ENCODE data around the gene OSBPL10. TPM values are rescaled to one million over a fixed set of nuclear protein-coding genes. Genes with fewer than 3 reads are reported as not detected.
"Not testable (repeated sequence)": the region's sequence is repeated elsewhere in the genome, so short reads cannot be mapped to it uniquely, and the experiment has no call there.

OSBPL10 gene
- polyA plus RNA-seq, 6 donors from 2014 or later = 28.7 to 65.6 (median 40.0) TPM

DNA sequence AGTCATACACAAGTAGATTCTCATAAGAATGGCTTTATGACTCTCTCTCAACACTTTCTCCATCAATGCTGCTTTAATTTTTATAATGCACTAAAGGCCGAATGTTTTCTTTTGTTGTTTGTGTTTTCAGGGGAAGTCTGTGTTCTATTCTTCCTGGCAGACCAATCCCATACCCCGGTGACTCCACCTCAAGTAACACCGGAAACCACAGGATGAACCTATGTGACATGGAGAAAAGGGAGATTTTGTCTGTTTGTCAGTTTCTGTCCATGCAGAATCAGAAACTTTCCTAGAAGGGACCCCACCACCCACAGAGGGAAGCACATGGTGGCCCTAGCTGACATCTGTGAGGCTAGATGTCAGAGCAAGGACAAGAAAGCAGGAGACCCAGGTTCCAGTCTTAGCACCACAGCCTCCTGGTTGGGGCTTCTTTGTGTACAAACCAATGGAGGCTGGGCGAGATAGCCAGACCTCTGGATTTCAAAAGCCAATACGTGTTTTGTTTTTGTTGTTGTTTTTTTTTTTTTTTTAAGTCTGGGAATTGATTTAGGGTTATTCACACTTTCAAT is 109.0 kb downstream of the OSBPL10 start:
- no peak overlapping the region for H3K27ac Mint-ChIP-seq

GRCh38 chr3:31870111-31870510 is 111.0 kb downstream of the OSBPL10 start:
- DNase-seq; ATAC-seq (ENCODE audit: low read depth in 2 of 2); H3K9me3 Mint-ChIP-seq; H3K27ac Mint-ChIP-seq; H3K4me3 Mint-ChIP-seq; H3K27me3 Mint-ChIP-seq: not testable (repeated sequence)
- peaks cover 15 to 37% (median 28%) of the 10 kb centered on the region in 3 donors for H3K4me1 Mint-ChIP-seq
- H3K36me3 Mint-ChIP-seq = peaks cover 31 to 47% of the 10 kb centered on the region in 2 donors

More for the DNA sequence above, 109.0 kb downstream of the OSBPL10 start:
- no peaks in the 10 kb centered on the region for H3K27me3 Mint-ChIP-seq
- H3K36me3 Mint-ChIP-seq = peaks cover 38 to 44% of the 10 kb centered on the region in 2 donors
- no peak for ATAC-seq (ENCODE audit: low read depth in 2 of 2)
- no peaks in the 10 kb centered on the region for H3K9me3 Mint-ChIP-seq
- H3K4me1 Mint-ChIP-seq = peaks cover 14 to 32% (median 17%) of the 10 kb centered on the region in 3 donors
- no peak for DNase-seq
- H3K4me3 Mint-ChIP-seq = no peak overlapping the region

DNA sequence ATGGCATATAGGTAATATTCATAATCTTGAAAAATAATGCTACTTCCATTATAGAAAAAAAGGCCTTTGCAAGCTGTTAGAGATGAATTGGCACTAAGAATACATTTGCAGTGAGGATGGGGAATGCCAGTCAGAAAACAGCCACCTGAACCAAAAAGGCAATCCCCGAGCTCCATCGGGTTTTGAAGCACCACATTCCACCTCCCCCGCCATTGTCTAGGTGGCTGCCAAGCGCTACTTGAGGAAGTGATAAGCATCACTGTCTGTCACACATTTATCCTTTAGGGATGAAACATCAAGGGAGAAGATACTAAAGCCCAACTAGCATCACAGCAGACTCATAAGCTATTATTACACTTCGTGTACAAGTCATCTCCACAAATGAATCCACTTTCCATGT is 112.8 kb downstream of the OSBPL10 start:
- ATAC-seq (ENCODE audit: low read depth in 2 of 2) (no peak), DNase-seq (no peak)
- H3K27ac Mint-ChIP-seq = peak overlapping the region in 2 of 6 donors; percentile 21 to 27
- H3K4me3 Mint-ChIP-seq = no peak overlapping the region
- H3K27me3 Mint-ChIP-seq = no peaks in the 10 kb centered on the region
- H3K36me3 Mint-ChIP-seq = peaks cover 31 to 40% of the 10 kb centered on the region in 2 donors
- H3K4me1 Mint-ChIP-seq = peaks cover 26 to 52% (median 39%) of the 10 kb centered on the region in 3 donors
- H3K9me3 Mint-ChIP-seq = no peaks in the 10 kb centered on the region

- H3K27ac Mint-ChIP-seq = peak overlapping the region in 3 of 6 donors; percentile 30 to 40 (median 37)
- H3K4me1 Mint-ChIP-seq = peaks cover 46 to 71% (median 55%) of the 10 kb centered on the region in 3 donors
- DNase-seq = no peak
- H3K9me3 Mint-ChIP-seq = no peaks in the 10 kb centered on the region
- no peak for ATAC-seq (ENCODE audit: low read depth in 2 of 2)
- H3K36me3 Mint-ChIP-seq = peaks cover 15 to 31% of the 10 kb centered on the region in 2 donors
- H3K27me3 Mint-ChIP-seq = no peaks in the 10 kb centered on the region
- H3K4me3 Mint-ChIP-seq = no peak overlapping the region
Measured at GRCh38 chr3:31862666-31863279, 118.3 kb downstream of the OSBPL10 start.

- H3K4me1 Mint-ChIP-seq = peaks cover 43 to 66% (median 51%) of the 10 kb centered on the region in 3 donors
- ATAC-seq (ENCODE audit: low read depth in 2 of 2) = no peak
- no peaks in the 10 kb centered on the region for H3K27me3 Mint-ChIP-seq
Measured at GRCh38 chr3:31861826-31862225, 119.2 kb downstream of the OSBPL10 start.

GRCh38 chr3:31860642-31861041 is 120.4 kb downstream of the OSBPL10 start:
- peak overlapping the region in 3 of 6 donors; percentile 19 to 77 (median 34) for H3K27ac Mint-ChIP-seq
- ATAC-seq (ENCODE audit: low read depth in 2 of 2); DNase-seq; H3K9me3 Mint-ChIP-seq; H3K27me3 Mint-ChIP-seq: not testable (repeated sequence)
- H3K4me1 Mint-ChIP-seq = peaks cover 36 to 56% (median 49%) of the 10 kb centered on the region in 3 donors
- peak overlapping the region in 1 of 8 donors; percentile 42 for H3K4me3 Mint-ChIP-seq
- peaks cover 10 to 15% of the 10 kb centered on the region in 2 donors for H3K36me3 Mint-ChIP-seq

More at GRCh38 chr3:31861826-31862225, 119.2 kb downstream of the OSBPL10 start:
- Mint-ChIP-seq H3K36me3 (peaks cover 10 to 23% of the 10 kb centered on the region in 2 donors), H3K4me3 (peak overlapping the region in 3 of 8 donors; percentile 19 to 55 (median 44)), H3K27ac (peak overlapping the region in 1 of 6 donors; percentile 67), H3K9me3 (no peaks in the 10 kb centered on the region)
- no peak for DNase-seq

- H3K36me3 Mint-ChIP-seq = peaks cover 10 to 15% of the 10 kb centered on the region in 2 donors
- H3K27ac Mint-ChIP-seq = no peak overlapping the region
- no peak for DNase-seq
- H3K4me1 Mint-ChIP-seq = peaks cover 38 to 60% (median 55%) of the 10 kb centered on the region in 3 donors
- H3K9me3 Mint-ChIP-seq = no peaks in the 10 kb centered on the region
- ATAC-seq (ENCODE audit: low read depth in 2 of 2) = no peak
- no peaks in the 10 kb centered on the region for H3K27me3 Mint-ChIP-seq
- H3K4me3 Mint-ChIP-seq = no peak overlapping the region
Measured at GRCh38 chr3:31859245-31859644, 121.8 kb downstream of the OSBPL10 start.

GRCh38 chr3:31858439-31858838 is 122.6 kb downstream of the OSBPL10 start:
- Mint-ChIP-seq H3K27ac (peak overlapping the region in 4 of 6 donors; percentile 58 to 71 (median 70)), H3K9me3 (no peaks in the 10 kb centered on the region), H3K4me1 (peaks cover 40 to 62% (median 57%) of the 10 kb centered on the region in 3 donors), H3K4me3 (peak overlapping the region in 1 of 8 donors; percentile 13), H3K36me3 (peaks cover 10 to 15% of the 10 kb centered on the region in 2 donors), H3K27me3 (no peaks in the 10 kb centered on the region)
- peak; percentile 20 for DNase-seq
- peak; percentile 40 to 65 for ATAC-seq (ENCODE audit: low read depth in 2 of 2)

- peaks cover 0 to 7% of the 10 kb centered on the region in 2 donors for H3K36me3 Mint-ChIP-seq
Measured at GRCh38 chr3:31853580-31853979, 127.5 kb downstream of the OSBPL10 start.

GRCh38 chr3:31851278-31851677 is 129.8 kb downstream of the OSBPL10 start:
- peak overlapping the region in 5 of 6 donors; percentile 8 to 60 (median 34) for H3K27ac Mint-ChIP-seq
- H3K4me1 Mint-ChIP-seq = peaks cover 66 to 88% (median 68%) of the 10 kb centered on the region in 3 donors
- ATAC-seq (ENCODE audit: low read depth in 2 of 2) = no peak

More at GRCh38 chr3:31853580-31853979, 127.5 kb downstream of the OSBPL10 start:
- Mint-ChIP-seq H3K9me3 (no peaks in the 10 kb centered on the region), H3K4me1 (peaks cover 54 to 73% (median 61%) of the 10 kb centered on the region in 3 donors), H3K4me3 (peak overlapping the region; percentile 2 to 76 (median 30)), H3K27ac (peak overlapping the region; percentile 34 to 90 (median 54)), H3K27me3 (no peaks in the 10 kb centered on the region)
- peak; percentile 89 to 94 for ATAC-seq (ENCODE audit: low read depth in 2 of 2)
- peak; percentile 26 for DNase-seq

DNA sequence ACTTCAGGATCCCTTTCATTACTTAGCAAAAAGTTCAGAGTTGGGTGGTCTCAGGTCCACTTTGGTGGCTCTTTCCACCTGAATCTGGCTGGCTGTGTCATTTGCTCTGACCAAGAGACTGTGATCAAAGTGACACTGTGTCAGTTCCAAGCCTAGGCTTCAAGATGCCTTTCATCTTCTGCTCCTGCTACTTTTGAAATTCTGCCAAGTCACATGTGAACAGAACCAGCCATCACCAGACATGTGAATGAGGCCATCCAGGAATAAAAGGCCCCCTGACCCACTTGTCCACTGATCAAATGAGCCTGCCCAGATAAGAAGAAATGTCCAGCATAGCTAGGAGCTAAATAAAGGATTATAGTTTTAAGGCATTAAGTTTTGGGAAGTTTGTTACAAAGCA is 132.2 kb downstream of the OSBPL10 start:
- no peak for ATAC-seq (ENCODE audit: low read depth in 2 of 2)
- no peak for DNase-seq
- peaks cover 54 to 82% (median 66%) of the 10 kb centered on the region in 3 donors for H3K4me1 Mint-ChIP-seq
- peaks cover 12 to 37% of the 10 kb centered on the region in 2 donors for H3K36me3 Mint-ChIP-seq
- no peaks in the 10 kb centered on the region for H3K9me3 Mint-ChIP-seq
- peak overlapping the region in 5 of 6 donors; percentile 2 to 51 (median 12) for H3K27ac Mint-ChIP-seq
- no peak overlapping the region for H3K4me3 Mint-ChIP-seq
- no peaks in the 10 kb centered on the region for H3K27me3 Mint-ChIP-seq

More at GRCh38 chr3:31851278-31851677, 129.8 kb downstream of the OSBPL10 start:
- DNase-seq = no peak
- H3K4me3 Mint-ChIP-seq = peak overlapping the region in 2 of 8 donors; percentile 17 to 21
- H3K36me3 Mint-ChIP-seq = peaks cover 12 to 22% of the 10 kb centered on the region in 2 donors
- H3K27me3 Mint-ChIP-seq = no peaks in the 10 kb centered on the region
- H3K9me3 Mint-ChIP-seq = no peaks in the 10 kb centered on the region

DNA sequence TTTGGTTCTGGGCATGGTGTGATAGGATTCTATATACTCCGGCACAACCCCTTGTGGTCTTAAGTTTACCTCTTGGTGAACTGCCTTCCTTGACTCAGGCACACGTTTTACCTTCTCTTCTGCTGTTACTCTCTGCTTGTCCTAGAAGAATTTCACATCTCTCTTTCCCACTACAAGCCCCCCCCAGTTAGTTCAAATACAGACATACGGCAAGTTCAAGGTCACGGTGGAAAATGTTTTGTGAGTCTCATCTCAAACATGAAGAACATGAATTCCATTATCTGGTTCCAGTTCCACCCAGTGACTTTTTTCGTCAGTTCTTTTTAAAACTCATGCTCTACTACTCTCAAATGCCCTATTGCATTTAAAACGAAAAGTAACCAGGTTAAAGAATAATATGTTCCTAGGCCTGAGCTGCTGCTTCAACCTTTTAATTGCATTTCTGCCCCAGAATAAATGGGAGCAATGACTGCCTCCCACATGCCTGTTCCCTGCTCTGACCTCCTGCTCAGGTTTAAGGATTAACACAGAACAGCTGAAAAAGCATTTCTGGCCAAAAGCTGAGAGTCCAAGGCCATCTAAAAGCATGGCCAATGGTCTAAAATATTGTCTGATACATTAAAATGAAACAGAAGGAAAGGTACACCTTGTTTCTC is 132.8 kb downstream of the OSBPL10 start:
- DNase-seq (no peak), ATAC-seq (ENCODE audit: low read depth in 2 of 2) (no peak)
- no peaks in the 10 kb centered on the region for H3K27me3 Mint-ChIP-seq
- H3K9me3 Mint-ChIP-seq = no peaks in the 10 kb centered on the region
- H3K27ac Mint-ChIP-seq = peak overlapping the region in 3 of 6 donors; percentile 41 to 51 (median 44)
- peaks cover 12 to 41% of the 10 kb centered on the region in 2 donors for H3K36me3 Mint-ChIP-seq
- peak overlapping the region in 1 of 8 donors; percentile 46 for H3K4me3 Mint-ChIP-seq
- H3K4me1 Mint-ChIP-seq = peaks cover 50 to 82% (median 67%) of the 10 kb centered on the region in 3 donors

DNA sequence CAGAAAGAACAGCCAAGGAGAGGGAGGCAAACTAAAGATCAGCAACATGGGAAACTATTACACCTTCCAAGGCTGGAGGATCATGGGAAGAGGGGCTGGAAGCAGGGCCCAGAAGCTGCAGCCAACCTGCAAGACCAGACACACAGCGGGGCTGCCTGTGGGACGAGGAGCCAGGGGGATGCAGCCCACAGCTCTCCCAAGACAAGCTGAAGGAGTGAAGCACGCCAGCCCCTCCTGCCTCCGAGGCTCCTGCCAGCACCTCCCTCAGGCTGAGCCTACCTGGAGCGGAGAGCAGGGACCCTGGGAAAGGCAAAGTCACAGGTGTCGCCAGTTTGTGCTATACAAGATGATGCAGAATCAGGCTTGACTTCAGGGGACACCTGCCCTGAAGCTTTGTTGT is 133.3 kb downstream of the OSBPL10 start:
- peak overlapping the region in 3 of 6 donors; percentile 23 to 57 (median 42) for H3K27ac Mint-ChIP-seq
- no peaks in the 10 kb centered on the region for H3K9me3 Mint-ChIP-seq
- H3K27me3 Mint-ChIP-seq = no peaks in the 10 kb centered on the region
- H3K4me3 Mint-ChIP-seq = no peak overlapping the region
- no peak for DNase-seq
- H3K4me1 Mint-ChIP-seq = peaks cover 44 to 79% (median 67%) of the 10 kb centered on the region in 3 donors
- no peak for ATAC-seq (ENCODE audit: low read depth in 2 of 2)
- peaks cover 12 to 47% of the 10 kb centered on the region in 2 donors for H3K36me3 Mint-ChIP-seq

Data from naive B cell (primary cell).